Mammary epithelial cell (primary cell): ENCODE measurements around the gene OR8G5.

Experiments used
- CTCF ChIP-seq, 2 donors: IDR thresholded peaks in 1 of 2; conservative IDR thresholded peaks in 1 of 2; 2 replicates each; pipeline ENCODE4 v1.5.1; 2011 to 2012; ENCODE audit warnings: inconsistent platforms in 2 of 2, low read length in 2 of 2, mild to moderate bottlenecking in 2 of 2, control low read depth in 1 of 2, low read depth in 1 of 2; ENCODE audit not compliant: insufficient read depth in 1 of 2; ENCODE audit errors: extremely low read depth in 1 of 2
- EZH2 ChIP-seq: IDR thresholded peaks from 2 replicates; pipeline ENCODE4 v1.6.1; 2012; ENCODE audit warnings: low read length, inconsistent platforms, borderline replicate concordance

GRCh38 chr11:124211321-124211720 lies 44.9 kb upstream of the OR8G5 start:
- TF ChIP-seq CTCF (conservative IDR thresholded peaks at IDR 0.05 in 1 of 2, IDR thresholded peaks at IDR 0.05 in 1 of 2; ENCODE audit: extremely low read depth in 1 of 2, insufficient read depth in 1 of 2, low read depth in 1 of 2, low read length in 2 of 2) (no peak), EZH2 (no peak)
